HG03571 (cell line): Measurements from ENCODE around the gene SAMD1.
A peak's percentile ranks its signal among the peaks of the same experiment; 100 is the strongest.

ENCODE experiments used
- ATAC-seq: cut with Tn5 transposase; IDR thresholded peaks from one replicate; pipeline ENCODE4 v1.9.1; 2021; ENCODE audit not compliant: unreplicated experiment

SAMD1 gene

DNA sequence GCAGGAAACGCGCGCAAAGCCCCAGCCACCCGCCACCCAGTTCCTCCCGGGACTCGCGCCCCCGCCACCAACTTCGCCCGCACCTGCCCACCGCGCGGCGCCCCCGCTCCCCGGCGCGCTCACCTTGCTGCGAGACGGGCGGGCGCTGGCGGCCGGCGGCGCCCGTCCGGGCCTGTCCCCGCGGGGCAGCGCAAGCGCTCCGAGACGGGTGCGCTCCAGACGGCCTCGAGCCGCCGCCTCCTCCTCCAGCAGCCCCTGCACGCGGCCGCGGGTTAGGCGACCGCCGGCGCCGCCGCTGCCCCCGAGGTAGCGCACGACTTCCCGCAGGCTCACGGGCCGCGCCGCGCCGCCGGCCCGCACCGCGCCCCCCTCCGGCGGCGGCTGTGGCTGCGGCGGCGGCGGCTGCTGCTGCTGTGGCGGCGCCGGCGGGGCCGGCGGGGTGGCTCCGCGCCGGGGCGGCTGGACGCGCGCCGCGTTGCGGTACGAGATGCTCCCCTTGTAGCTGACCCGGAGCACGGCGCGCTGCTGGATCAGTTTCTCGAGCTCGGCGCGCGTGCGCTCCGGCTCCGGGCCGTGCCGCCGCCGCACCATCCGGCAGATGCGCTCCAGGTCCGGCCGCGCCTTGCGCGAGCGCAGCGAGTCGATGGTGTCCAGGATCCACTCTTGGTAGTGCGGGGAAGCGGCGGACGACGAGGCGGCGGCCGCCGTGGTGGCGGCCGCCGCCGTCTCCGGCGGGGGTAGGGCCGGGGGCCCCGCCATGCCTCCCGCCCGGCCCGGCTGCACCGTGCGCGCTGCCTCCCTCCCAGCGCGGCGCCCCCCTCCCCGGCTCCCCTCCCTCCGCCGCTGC, 666 bp downstream of the SAMD1 start:
- peak; percentile 14 for ATAC-seq

GRCh38 chr19:14089412-14089661, 1.2 kb downstream of the SAMD1 start:
- no peak for ATAC-seq

DNA sequence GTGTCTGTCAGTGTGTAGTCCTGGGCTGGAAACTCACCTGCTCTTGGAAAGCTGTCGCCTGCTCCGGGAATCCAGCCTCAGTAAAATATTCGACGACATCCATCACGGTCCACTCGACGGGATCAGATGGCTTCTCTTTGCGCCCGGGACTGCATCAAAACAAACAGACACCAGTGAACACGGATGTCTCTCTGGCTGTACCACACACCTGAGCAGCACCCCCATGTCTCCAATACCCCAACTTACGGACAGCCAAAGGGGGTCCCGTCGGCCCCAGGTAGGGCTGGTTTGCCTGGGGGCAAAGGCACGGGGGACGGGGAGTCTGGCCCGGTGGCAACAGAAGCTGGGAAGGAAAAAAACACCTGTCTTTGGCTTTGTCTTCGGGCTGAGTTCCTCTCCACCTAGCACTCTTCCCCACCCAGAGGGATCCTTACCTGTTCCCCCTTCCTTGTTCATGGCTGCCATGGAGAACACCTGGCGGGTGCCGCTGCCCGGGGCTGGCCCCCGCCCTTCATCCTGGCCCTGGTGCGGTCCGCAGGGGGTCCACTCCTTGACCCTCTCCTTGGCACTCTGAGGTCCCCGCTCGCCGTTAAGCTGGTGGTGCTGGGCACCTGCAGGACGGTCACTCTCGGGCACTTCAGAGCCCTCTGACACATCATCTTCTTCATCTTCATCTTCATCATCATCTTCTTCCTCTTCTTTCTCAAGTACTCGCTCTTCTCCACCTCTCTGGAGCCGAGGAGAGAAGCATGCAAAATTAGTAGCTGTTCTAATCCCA, 1.7 kb downstream of the SAMD1 start:
- ATAC-seq, result no peak

- ATAC-seq, result no peak
Observed at GRCh38 chr19:14086098-14086497, 4.5 kb downstream of the SAMD1 start.

DNA sequence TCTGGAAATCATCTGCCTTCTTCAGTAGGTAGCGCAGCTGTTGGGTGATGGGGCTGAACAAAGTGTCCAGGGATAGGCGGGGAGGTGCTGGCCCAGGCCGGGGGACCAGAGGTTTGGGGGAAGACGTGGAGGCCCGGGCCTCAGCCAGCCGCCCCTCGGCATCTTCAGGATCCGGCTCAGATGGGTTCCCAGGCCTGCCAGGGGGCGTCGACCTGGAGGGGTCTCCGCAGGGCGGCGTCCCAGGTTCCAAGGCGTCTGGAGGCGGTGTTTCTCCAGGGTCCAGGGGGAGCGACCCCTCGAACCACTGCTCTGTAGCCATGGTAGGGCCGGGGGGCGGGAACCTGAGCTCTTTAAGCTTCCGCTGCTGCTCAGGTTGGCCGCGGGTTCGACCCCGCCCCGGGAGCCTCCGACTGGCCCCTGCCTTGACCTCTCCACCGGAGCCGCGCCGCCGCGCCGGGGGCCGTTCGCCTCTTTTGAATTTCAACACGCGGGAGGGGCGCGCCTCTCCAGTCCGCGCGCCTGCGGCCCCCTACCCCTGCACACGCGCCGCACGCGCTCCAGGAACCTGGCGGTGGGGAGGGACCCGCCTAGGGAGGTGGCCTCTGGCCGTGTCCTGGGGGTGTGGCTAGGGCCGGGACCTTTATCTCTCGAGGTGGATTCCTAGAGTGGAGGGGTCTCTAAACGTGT, 5.1 kb downstream of the SAMD1 start, which contains the start of gene C19orf67:
Gene C19orf67 (minus strand): TSS at position 475 of the 687 bp plus-strand sequence. CDS start 156 bp downstream, at position 319.
- ATAC-seq, result no peak

DNA sequence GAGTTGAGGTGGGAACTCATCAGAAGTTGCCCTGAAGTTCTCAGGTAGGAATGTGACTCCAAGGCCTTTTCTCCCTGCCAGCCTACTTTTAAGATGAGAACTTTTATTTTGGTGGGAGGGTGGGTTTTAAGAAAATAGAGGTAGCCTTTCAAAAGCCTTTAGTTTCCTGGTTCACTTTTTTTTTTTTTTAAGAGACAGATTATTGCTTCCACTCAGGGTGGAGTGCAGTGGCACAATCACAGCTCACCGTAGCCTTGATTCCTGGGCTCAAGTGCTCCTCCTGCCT, 7.9 kb downstream of the SAMD1 start:
- ATAC-seq, result no peak

DNA sequence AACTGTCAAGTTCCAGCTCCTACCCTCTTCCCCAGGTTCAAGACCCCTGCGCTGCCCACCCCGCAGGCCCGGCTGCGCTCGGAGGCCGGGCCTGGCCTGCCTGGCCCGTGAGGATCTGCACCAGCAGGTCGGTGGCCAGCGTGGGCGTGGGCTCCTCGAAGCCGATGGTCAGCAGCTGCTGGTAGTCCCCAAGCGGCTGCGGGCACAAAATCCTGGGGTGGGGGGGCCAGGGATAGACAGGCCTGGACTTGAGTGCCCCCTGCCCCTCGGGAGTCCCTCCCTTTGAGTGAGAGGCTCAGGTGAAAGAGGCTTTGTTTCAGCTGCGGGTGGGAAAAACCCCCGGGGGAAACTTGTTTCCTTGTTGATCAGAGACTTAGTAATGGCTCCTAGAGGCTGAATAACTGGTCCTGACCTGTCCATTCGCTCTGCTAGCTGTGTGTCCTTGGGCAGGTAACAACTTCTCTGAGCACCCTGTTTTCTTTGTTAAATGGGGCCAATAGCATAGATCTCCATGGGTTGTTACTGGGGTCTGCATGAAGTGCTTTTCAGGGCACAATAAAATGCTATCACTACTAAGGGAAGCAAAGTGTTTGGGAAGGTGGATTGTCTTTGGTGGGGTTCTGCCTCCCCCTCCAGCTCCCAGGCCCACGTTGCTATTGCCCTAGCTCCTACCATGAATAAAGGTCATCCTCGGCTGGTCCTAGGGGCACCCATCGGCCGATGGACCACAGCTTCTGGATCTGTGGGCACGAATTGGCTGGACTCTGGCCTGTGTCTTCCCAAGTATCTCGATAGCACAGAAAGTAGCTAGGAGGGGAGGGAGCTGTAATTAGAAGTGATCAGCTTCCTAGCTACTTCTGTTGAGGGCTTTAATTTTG, 8.5 kb downstream of the SAMD1 start:
- ATAC-seq, result peak; percentile 5

DNA sequence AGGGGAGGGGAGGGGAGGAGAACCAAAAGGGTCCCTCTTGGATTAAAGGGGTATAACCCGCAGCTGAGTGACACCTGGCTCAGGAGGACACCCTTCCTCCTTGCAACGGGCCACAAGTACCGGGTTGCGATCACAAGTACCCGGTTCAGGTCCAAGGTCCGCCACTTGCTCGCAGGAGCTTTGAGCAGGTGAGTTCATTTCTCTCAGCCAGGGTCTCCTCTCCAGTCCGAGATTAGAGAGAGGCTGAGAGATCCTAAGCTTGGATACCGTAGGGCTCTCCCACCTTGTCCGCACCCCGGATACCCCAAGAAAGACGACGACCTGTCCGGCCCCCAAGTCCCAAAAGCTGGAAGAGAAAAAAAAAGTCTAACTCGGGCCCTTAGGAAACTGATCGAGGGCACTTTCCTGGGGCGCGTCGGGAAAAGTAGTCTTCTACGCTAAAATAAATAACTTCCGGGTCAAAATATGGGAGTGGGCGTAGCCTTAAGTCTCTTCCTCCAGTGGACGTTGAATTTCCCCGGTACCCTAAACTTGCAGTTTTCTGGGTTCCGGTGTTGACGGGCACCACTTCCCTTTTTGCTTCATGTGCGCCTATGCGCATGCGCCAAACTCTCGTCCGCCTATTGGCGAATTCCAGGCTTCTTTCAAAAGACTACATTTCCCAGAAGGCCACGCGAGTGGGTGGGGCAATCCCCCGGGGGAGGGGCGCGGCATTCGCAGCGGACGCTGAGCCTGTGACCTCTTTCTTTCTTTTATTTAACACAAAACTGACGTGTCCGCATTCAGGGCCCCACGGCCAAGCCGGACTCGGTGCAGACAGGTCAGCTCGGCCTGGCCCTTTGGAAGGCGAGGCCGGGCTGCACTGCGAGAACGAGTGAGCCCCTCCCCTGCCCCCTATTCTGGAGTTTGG, 9.4 kb downstream of the SAMD1 start:
- ATAC-seq, result peak; percentile 74

DNA sequence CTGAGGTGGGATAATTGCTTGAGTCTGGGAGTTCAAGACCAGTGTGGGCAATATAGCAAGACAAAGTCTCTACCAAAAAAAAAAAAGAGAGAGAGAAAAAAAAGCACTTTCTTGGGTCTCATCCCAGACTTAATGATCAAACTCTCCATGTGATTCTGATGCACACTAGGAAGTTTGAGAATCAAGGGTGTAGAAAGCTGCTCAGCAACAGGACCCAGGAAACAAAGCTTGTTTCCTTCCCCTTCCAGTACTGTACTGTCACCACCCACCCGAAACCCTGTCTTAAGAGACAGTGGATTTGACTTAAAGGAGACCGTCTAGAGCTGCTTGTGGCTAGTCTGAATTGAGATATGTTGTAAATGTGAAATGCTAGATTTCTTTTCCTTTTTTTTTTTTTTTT, 12.1 kb downstream of the SAMD1 start:
- ATAC-seq, result no peak

- no peak for ATAC-seq
Observed at GRCh38 chr19:14073925-14074838, 16.4 kb downstream of the SAMD1 start.

DNA sequence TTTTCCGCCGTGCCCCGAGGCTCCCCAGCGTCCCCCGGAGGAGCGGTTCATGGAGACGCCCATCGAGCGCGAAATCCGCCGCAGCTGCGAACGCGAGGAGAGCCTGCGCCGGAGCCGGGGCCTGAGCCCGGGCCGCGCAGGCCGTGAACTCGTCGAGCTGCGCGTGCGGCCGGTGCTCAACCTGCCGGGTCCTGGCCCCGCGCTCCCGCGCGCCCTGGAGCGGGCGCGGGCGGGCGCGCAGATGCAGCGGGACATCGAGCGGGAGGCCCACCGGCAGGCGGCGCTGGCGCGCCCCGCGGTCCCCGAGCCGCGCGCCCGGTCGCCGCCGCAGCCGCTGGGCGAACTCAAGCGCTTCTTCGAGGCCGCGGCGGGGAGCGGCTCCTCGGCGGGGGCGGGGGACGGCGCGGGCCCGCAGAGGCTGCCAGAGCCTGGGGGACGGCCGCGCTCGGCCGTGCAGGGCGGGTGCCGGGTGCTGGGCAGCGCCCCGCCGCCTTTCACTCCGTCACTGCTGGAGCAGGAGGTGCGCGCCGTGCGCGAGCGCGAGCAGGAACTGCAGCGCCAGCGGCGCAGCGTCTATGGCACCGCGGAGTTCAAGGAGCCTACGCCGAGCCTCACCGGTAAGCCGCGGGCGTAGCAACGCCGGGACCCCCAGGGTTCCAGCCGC, 17.2 kb downstream of the SAMD1 start:
- ATAC-seq, result peak; percentile 51

- ATAC-seq, result no peak
Observed at GRCh38 chr19:14072535-14073260, 17.9 kb downstream of the SAMD1 start, which contains the start of gene MISP3. Gene MISP3 (plus strand): TSS chr19:14072786. CDS start chr19:14073310, 524 bp downstream.

- ATAC-seq, result no peak
Observed at GRCh38 chr19:14070268-14071050, 20.1 kb downstream of the SAMD1 start.

DNA sequence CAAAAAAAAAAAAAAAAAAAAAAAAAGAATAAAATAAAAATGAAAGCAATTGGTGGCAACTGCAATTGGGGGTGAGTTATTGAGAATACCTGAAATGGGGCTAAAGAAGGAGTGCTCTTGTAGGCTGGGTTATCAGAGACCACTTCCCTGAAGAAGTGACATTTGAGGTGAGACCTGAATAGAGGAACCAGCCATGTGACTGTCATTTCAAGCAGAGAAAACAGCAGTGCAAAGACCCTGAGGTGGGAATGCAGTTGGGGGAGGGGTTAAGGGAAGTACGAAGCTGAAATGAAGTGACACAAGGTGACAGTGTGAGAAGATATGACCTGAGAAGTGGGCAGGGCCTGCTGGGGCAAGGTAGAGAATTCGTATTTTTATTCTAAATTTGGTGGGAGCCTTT, 24.4 kb downstream of the SAMD1 start:
- no peak for ATAC-seq

GRCh38 chr19:14063105-14063504, 27.4 kb downstream of the SAMD1 start:
- no peak for ATAC-seq

DNA sequence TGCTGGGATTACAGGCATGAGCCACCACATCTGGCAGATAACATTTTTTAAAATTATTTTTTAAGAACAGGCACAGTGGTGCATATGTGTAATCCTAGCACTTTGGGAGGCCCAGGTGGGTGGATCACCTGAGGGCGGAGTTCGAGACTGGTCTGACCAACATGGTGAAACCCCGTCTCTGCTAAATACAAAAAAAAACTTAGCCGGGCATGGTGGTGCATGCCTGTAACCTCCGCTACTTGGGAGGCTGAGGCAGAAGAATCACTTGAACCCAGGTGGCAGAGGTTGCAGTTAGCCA, 28.0 kb downstream of the SAMD1 start:
- no peak for ATAC-seq
